Measurements from ENCODE around the gene RPS3. TPM values are rescaled to one million over a fixed set of nuclear protein-coding genes. Genes with fewer than 3 reads are reported as not detected.

The RPS3 gene
- total RNA-seq, 1 experiment from 2014 or later: 3,765 TPM

GRCh38 chr11:75413864-75414263 lies 14.5 kb downstream of the RPS3 start:
- Histone ChIP-seq H3K4me1 (ENCODE audit: insufficient read depth, low read length) (no peaks in the 10 kb centered on the region), H4K5ac (ENCODE audit: insufficient read length, low read depth, low read length) (no peak overlapping the region), H3K56ac (ENCODE audit: insufficient read length, low read depth, low read length) (no peak overlapping the region), H3K4ac (ENCODE audit: low read depth, low read length) (no peak overlapping the region), H3K79me1 (ENCODE audit: insufficient read depth, low read depth, low read length, poor library complexity, severe bottlenecking) (peaks cover under 1% of the 10 kb centered on the region), H4K20me1 (ENCODE audit: control insufficient read depth, insufficient read depth, insufficient read length) (no peaks in the 10 kb centered on the region), H2AK5ac (ENCODE audit: insufficient read length, low read length) (no peak overlapping the region), H4K91ac (ENCODE audit: insufficient read length, low read depth, low read length) (no peak overlapping the region), H4K8ac (replicated peaks; ENCODE audit: insufficient read length, low read depth, low read length) (no peak overlapping the region), H3K9me3 (ENCODE audit: control insufficient read depth, low read depth, low read length) (no peaks in the 10 kb centered on the region), H2BK20ac (ENCODE audit: low read depth, low read length, poor library complexity, severe bottlenecking) (no peak overlapping the region), H2BK120ac (ENCODE audit: low read depth, low read length, poor library complexity, severe bottlenecking) (no peak overlapping the region), H3K23me2 (ENCODE audit: insufficient read length, low read depth, low read length, poor library complexity, severe bottlenecking) (no peaks in the 10 kb centered on the region), H3K4me2 (ENCODE audit: insufficient read depth, insufficient read length, low read length) (no peak overlapping the region), H2BK5ac (ENCODE audit: insufficient read length, low read length) (no peak overlapping the region), H3K14ac (ENCODE audit: insufficient read depth, low read length) (no peak overlapping the region), H3K27me3 (ENCODE audit: insufficient read depth, low read length) (no peaks in the 10 kb centered on the region), H3K18ac (ENCODE audit: insufficient read length, low read depth, low read length) (no peak overlapping the region), H3T11ph (ENCODE audit: low read length) (no peak overlapping the region), H3K9ac (ENCODE audit: extremely low read depth, insufficient read length, low read length) (no peak overlapping the region), H2BK15ac (ENCODE audit: low read depth, low read length) (no peak overlapping the region), H2AFZ (ENCODE audit: low read length) (no peak overlapping the region), H2BK12ac (ENCODE audit: insufficient read length, low read depth, low read length) (no peak overlapping the region), H3K23ac (ENCODE audit: insufficient read length, low read depth, low read length) (no peak overlapping the region), H3K79me2 (ENCODE audit: insufficient read depth, low read length) (no peaks in the 10 kb centered on the region), H3K27ac (ENCODE audit: insufficient read length, low read depth, low read length) (no peak overlapping the region)
- no peak for DNase-seq
- Mint-ChIP-seq H3K9me3 (no peaks in the 10 kb centered on the region; a peak in 1 of 5 replicates), H3K27ac (no peak overlapping the region), H3K27me3 (ENCODE audit: low read depth) (no peaks in the 10 kb centered on the region), H3K36me3 (ENCODE audit: insufficient read depth in 1 of 3, low read depth in 3 of 3) (peaks cover 22 to 47% (median 36%) of the 10 kb centered on the region in 3 experiments), H3K4me3 (no peak overlapping the region), H3K4me1 (0 out of 4 replicates have a peak, but pooled peaks cover 0 to under 1% of the 10 kb centered on the region in 2 experiments)
- WGBS (ENCODE audit: extremely low coverage, insufficient read length, low lambda C conversion rate): no CpG with 5 or more reads among the region's 2 CpGs
- TF ChIP-seq CTCF (conservative IDR thresholded peaks at IDR 0.05): no peak
